Activated CD8-positive, alpha-beta memory T cell treated with anti-CD3 and anti-CD28 coated beads, Interleukin-2, amount 50 U/mL, for 1 hour (primary cell): ENCODE data around the gene ELAC2.

Experiments used
- DNase-seq: peaks from one replicate; pipeline ENCODE4 v3.0.0-alpha.2; 2020; ENCODE audit errors: extremely low read depth

The ELAC2 gene

GRCh38 chr17:13017655-13018459 lies at the start of gene ELAC2:
Gene ELAC2 (minus strand): TSS chr17:13018027. CDS start chr17:13017947, 80 bp downstream.
- DNase-seq: peak; percentile 92

GRCh38 chr17:13065032-13065431 lies 47.2 kb upstream of the ELAC2 start:
- no peak for DNase-seq

- DNase-seq: no peak
Observed at GRCh38 chr17:13055131-13055530, 37.3 kb upstream of the ELAC2 start.

GRCh38 chr17:13054666-13055065 lies 36.8 kb upstream of the ELAC2 start:
- DNase-seq: no peak

- no peak for DNase-seq
Observed at GRCh38 chr17:13051915-13052314, 34.1 kb upstream of the ELAC2 start.

- DNase-seq: no peak
Observed at GRCh38 chr17:13047011-13047606, 29.3 kb upstream of the ELAC2 start.

GRCh38 chr17:13046361-13046760 lies 28.5 kb upstream of the ELAC2 start:
- DNase-seq: no peak

GRCh38 chr17:13044572-13045065 lies 26.8 kb upstream of the ELAC2 start:
- no peak for DNase-seq

GRCh38 chr17:13038931-13039665 lies 21.3 kb upstream of the ELAC2 start:
- no peak for DNase-seq

GRCh38 chr17:13036751-13037150 lies 18.9 kb upstream of the ELAC2 start:
- no peak for DNase-seq

- DNase-seq: no peak
Observed at GRCh38 chr17:13035420-13035819, 17.6 kb upstream of the ELAC2 start.

- no peak for DNase-seq
Observed at GRCh38 chr17:13031718-13032350, 14.0 kb upstream of the ELAC2 start.

- DNase-seq: no peak
Observed at GRCh38 chr17:13030459-13031300, 12.9 kb upstream of the ELAC2 start.

GRCh38 chr17:13030056-13030455 lies 12.2 kb upstream of the ELAC2 start:
- no peak for DNase-seq

- DNase-seq: no peak
Observed at GRCh38 chr17:13029340-13029739, 11.5 kb upstream of the ELAC2 start.

- no peak for DNase-seq
Observed at GRCh38 chr17:13027246-13027645, 9.4 kb upstream of the ELAC2 start.

- DNase-seq: no peak
Observed at GRCh38 chr17:13025687-13026086, 7.9 kb upstream of the ELAC2 start.

GRCh38 chr17:13025258-13025627 lies 7.4 kb upstream of the ELAC2 start:
- DNase-seq: no peak

- no peak for DNase-seq
Observed at GRCh38 chr17:13024526-13025257, 6.9 kb upstream of the ELAC2 start.

- no peak for DNase-seq
Observed at GRCh38 chr17:13024016-13024415, 6.2 kb upstream of the ELAC2 start.
